UCSD-AML1 (cell line): ENCODE measurements around the gene CAVIN2.

Source experiments
- DNase-seq: peaks from one replicate; lab custom pipeline; 2025; ENCODE audit not compliant: unreplicated experiment; lab: John Stamatoyannopoulos, UW

Gene CAVIN2

DNA sequence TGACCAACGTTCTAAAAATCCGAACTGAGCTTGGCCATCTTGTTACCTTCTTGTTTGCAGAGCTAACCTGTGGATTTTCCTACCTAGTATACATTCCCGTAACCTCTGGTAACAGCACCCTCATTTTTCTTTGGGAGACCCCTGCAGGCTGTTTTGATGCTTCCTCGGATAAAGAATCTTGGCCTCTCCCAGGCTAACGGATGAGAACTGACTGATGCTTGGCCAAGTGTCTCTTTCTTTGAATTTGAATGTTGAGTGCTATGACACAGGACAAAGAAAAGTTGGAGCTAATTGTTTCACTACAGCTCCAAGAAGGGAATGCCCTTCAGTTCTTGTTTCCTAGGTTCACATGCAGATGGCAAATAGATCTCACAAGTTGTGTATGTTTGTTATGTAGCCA, 19.3 kb upstream of the CAVIN2 start:
- no peak for DNase-seq

DNA sequence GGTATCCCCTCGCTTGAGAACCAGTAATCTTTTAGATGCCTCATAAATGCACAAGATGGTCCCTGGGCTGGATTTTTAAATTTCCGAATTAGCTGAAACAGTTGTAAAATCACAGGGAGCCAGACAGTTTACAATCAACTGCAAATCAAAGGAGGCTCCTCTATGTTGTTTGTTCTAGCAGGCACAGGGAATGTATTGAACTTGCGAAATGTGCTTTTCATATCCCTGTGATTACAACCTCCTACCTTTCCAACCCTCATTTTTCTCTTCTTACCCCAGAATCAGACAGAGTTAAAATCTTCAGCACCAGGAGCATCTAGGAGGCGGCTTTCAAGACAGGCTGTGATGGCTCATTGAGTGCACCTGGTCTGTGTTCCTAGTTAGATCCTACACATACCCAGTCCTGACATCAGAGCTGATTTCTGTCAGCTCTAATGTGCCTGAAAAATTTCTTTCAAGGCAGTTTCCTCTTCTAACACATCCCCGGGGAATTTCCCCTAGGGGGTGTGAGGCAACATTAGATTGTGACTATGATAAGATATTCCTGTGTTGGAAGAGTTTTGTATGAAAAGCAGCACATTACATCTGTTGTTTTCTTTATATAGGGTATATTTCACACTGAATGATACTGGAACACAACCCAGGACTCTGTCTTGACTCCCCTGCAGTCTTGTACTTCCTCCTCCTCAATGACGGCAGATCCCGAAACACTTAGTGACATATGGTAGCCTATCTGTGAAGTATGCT, 17.9 kb upstream of the CAVIN2 start:
- no peak for DNase-seq

DNA sequence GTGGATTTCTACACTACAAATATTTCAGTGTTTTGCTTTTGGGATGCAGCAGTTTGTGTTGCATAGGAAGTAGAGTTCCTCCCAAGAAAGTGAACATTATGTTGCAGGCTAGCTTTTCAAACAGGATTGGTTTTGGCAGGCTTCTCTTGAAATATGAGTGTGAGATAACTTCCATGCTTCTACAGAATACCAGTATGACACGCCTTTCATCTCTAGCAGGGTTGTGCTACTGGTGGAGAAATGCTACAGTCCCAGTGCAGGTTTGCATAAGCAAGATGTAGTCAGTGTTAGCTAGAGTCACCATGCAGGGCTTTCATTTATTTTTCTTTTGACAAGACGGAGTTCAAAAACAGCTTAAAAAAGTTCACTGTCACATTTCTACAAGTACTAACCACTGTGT, 17.1 kb upstream of the CAVIN2 start:
- DNase-seq = no peak

DNA sequence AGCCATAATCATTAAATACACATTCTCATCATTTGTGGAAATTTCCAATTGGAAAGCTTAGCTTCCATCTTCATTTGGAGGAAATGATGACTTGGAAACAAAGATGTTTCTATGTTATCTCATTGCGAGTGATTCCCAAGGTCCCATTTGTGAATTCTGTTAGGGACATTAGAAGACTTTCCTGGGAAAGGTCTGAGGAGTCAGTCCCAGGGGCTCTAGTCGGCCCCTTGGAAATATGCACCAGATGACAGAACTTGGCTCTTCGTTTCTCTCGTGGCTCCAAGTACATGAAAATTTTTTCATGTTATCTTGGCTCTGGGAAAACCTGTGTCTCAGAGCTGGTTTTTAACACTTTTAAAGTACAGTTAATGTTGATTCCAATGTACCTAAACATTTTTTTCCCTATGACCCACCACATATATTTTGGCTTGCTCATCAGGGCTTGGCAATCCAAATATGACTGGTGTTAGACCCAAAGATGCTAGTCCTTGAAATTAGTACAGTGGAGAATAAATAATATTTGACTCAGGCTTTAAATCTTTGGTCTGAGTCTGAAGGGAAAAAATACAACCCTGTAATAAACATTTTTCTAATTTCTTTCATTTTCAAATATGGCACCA, 15.4 kb upstream of the CAVIN2 start:
- no peak for DNase-seq

DNA sequence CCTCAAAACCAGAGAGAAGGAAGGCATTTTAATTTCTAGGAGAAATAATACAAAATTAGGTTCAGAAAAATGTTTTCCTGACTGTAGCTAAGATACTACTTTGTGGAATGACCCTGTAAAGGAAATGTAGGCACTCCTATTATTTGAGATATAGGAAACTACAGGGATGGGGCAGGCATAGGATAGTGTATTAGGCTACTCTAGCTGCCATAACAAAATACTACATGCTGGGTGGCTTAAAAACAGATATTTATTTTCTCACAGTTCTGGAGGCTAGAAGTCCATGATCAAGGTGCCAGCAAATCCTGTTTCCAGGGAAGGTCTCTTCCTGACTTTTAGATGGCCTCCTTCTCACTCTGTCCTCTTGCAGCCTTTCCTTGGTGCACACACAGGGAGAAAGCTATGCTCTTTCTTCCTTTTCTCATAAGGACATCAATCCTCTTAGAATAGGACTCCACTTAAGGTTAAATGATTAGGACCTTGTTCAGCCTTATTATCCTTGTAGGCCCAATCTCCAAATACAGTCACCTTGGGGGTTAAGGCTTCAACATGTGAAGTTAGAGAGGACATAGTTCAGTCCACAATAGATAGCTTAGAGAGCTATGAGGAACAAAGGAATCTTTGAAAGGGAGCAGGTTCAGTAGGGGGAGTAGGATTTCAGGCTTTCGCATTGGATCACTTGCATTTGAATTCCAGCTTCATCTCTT, 14.0 kb upstream of the CAVIN2 start:
- DNase-seq = no peak

DNA sequence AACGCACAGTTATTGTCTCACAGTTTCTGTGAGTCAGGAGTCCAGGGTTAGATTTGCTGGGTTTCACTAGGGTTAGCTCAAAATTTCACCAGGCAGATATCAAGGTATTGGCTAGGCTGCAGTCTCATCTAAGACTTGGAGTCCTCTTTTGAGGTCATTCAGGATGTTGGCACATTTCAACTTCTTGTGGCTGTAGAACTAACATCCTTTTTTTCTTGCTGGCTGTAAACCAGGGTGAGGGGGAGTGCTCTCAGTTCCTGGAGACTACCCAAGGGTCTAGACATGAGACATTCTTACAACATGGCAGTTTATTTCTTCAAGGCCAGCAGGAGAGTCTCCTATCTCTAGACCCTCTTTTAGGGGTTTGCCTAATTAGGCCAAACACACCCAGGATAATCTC, 12.8 kb upstream of the CAVIN2 start:
- no peak for DNase-seq

DNA sequence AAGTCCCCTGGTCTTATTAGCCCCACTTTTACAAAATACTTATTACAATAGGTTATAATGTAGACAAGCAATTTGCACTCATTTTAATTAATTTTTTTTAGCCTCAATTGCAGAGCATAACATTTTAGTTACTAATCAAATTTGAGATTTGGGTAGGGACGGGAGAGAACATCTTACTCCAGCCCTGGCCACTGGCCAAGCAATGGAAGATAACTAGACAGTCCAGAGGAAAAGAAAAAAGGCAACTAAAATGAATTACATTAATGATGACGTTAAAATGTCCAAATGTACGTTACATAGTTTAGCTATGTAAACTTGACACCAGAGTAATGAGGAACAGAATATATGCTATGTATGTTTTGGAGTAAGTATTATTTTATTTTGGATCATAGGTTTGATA, 11.0 kb upstream of the CAVIN2 start:
- DNase-seq = no peak

DNA sequence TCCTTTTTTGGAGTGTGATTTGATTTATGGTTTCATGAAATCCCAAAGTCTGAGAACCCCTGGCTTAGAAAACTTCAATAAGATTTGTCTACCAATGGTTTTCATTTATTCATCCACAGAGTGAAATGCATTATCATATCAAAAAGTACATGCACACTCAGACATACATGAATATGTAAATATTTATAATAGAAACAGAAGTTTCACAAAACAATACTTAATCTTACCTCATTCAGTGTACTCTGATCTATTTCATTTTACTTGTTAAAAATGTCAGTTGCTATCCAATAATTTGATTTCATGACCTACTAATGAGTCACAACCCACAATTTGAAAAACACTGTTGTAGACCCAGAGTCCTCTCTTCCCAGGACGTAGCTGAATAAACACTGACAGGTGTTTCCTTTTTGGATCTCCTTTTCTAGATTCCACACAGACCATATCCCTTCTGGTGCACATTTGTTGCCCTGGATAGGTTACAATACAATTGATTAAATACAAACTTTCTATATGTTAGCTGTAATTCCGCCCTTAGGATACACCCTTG, 10.4 kb upstream of the CAVIN2 start:
- DNase-seq = no peak

DNA sequence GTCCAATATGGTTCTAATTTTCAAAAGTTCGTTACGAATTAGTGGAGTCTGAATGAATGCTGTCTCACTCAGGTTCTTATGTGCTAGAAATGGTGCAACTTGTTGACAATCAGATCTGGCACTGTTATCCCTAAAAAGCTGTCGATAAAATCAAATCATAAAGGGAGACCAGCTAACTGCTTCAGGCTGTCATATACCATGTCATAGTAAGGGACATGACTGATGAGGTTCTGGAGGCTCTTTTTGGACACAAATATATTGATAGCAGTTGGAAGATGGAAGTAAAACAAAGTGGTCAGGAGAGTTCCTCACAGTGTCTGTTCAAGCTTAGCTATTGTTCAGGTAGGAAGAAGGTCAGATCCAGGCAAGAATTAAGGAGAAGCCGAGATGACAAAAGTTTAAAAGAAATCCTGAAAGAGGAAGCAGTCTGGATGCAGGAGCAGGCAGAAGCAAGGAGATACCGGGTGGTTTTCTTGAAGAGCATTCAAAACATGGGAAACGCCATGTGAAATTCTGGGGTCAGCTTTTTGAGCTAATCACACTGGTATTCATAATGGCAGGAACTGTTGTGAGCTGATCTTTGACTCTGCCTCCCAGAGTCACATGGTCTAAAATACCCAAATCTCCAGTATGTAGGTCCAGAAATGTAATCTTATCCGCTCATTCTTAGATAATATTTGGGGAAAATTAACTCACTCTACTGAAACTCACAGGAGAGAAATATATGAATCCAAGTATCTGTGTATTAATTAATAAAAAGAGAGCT, 9.4 kb upstream of the CAVIN2 start:
- no peak for DNase-seq

DNA sequence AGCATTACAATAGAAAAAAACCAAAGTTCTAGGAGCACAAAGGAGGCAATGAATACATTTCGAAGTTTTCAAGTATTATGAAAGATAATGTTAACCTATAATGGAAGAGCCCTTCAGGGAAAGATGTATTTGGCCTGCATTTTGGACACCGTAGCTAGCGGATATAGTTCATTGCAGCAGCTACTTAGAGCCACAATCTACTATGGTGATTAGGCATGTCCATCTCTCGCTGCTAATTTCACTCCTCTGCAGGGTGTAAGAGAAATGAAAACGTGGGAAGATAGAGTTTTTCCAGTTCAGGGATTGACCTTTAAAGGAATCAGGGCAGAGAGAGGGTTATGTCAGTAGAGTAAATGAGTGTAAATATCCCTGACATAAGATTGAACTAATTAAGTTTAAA, 8.5 kb upstream of the CAVIN2 start:
- DNase-seq = no peak

DNA sequence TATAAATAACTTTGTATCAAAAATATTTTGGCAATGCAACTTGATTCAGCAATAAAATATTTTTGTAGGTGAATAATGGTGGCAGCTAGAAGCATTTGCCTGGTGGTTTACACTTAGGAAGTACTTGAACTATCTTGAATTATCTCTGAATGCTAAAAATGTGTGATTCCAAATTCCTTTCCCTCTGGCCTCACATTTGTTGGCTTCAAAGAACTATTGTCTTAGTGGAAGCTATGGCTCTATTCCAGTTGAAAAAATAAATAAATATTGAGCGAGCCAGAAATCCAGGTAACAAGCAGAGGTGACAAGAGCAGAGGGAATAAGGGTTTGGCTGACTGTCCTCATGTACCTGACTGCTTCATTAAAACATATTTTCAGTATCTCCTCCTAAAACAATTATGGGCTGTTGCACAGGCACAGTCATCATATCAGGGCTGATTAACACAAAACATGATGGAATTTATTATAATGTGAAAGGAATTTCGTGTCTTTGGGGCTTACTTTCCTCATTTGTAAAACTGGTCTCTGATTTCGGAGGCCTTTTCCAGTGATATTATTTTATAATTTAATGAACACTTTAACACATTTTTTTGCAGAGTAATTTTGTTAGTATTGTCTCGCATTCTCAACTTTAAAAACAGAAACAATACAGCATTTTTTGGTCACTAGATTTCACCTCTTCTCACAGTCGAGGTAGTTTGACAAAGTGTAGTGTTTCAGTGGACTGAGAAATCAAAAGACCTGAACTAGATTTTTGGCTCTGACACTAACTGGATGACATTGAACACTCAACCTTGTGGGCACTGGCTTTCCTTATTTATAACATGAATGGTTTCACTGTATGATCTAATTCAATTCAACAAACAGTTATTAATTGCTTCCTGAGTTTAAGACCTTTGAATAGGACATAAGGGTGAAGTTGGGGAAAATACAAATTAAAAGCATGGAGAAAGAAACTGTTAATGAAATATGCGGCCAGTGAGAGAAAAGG, 7.8 kb upstream of the CAVIN2 start:
- DNase-seq = no peak

DNA sequence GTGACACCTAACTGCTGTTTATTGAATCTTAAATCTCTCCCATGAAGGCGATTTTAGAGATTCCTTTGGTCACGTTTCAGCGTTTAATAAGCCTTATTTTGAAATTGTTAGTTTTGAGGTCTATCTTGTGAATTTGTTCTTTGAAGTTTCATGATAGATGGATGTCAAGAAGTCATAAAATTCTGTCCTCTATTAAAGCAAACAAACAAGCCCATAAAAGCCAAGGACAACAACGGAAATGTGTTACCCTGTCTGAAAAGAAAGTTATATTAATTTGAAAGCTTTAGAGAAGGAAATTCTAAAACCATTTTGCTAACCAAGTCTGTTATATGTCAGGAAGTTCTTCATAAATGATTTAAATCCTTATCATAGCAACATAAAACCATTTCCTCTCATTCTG, 7.0 kb upstream of the CAVIN2 start:
- no peak for DNase-seq

DNA sequence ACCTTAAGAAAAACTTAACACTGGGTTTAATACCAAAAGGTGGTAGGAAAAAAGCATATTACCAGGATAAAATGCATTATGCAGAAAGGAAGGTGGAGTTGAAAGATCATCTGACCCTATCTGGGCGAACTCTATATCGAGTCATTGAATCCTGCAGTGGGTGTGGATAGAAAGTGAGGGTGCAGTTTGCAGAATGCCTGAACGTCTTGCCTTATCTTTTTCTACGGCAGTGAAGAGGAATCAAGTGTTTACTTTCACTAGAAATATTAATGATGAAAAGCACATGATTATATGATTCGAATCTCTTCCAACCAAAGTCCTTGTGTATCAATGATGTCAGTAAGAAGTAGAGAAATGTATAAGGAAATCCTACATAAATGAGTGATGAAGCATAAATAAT, 4.3 kb upstream of the CAVIN2 start:
- no peak for DNase-seq

DNA sequence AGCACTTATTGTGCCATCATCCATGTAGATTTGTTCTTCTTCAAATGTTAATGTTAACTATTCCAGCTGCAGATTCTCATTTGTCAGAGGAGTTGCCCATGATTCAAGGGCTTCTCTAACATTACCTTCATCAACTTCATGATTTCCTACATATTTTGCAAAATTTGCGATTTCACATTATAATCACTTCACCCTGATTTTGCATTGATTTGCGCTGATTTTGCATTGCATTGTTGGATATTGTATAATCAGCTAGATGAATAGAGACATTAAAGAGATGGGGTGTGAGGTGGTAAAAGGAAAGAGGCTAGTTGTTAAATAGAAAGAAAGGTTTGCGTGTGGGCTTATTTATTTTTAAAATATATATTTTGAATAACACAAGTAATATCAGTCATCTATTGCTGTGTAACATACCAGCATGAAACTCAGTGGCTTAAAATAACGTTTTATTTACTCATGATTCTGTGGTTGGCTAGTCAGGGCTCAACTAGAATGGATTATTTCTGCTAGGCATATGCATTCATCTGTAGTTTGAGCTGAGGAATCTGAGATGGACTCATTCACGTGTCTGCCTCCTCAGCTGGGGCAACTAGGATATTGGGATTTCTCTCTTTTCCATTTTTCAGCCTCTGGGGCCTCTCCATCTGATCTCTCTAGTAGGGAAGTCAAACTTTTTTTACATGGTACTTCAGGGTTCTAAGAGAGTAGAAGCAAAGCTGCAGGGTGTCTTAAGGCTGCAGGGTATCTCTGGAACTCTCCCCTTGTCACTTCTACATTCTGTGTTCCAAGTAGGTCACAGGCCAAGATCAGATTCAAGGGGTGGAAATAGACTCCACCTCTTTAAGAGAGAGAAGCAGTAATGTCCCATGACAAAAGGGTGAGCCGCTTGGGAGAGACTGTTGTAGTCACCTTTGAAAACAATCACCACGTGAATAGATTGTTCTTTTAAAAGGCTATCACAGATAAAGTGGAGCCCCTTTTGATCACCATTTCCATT, 2.2 kb upstream of the CAVIN2 start:
- DNase-seq = no peak

DNA sequence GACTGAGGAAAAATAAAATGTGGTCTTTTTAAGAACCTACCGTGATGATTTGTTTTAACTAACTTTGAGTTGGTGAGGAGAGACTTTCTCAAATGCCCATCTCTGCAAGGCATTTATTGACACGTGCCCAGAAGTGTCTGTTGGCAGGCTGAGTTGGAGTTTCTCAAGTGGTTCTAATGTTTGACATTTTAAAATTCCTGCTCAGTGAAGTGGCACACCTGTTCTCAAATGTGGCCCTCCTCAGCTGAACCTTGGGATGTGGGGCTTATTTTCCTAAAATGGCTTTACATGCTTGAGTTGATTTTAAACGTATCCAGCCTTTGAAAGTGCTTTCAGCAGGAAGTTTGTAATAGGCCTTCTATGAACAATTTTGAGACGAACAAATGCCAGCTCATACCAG, 876 bp upstream of the CAVIN2 start:
- DNase-seq = no peak

DNA sequence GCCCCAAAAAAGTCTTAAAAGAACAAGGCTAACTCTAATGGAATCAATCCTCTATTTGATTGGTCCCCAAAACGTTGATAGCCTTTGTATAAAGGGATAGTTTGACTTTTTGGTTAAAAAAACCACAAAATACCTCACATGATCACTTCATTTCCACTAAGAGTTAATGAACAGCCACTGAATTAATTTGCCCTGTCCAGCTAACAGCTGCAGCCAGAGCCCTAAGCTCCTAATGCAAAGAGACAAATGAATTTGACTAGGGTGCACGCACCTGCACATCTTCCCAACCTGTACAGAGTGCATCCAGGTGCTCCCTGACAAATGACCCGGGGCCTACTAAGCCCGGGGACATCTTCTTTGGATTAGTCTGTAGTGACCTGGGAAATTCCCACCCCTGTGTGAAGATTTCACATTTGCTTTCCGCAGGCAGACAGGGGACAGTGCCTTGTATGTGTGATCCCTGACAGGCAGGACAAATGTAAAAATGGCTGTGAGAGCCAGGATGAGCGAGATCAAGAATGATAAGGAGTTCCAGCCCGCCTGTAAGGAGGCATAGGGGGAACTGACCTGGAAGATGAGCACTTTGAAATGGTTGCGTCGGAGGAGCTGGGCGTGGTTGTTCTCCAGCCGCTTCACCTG, 893 bp downstream of the CAVIN2 start:
- DNase-seq = no peak

DNA sequence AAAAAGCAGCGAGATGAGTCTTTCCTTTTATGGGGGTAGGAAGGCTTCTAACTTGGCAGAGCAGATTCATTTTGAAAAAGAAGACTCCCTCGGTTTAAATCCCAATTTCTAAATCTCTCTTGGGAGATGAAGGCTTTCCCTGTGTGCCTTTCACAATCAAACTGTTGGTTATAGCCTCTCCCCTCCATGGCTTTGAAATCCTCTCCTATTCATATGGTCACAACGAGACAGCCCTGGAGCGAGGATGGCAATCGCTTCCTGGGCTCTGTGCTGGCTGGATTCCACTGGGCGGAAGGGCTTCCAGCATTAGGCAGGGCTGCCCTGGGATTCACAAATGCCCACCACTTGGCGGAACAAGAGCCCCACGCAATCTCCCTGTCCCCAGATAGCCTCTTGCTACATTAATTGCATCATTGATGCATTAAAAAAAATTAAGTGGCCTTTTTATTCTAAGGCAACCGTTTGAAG, 1.6 kb downstream of the CAVIN2 start:
- DNase-seq = peak; percentile 32

DNA sequence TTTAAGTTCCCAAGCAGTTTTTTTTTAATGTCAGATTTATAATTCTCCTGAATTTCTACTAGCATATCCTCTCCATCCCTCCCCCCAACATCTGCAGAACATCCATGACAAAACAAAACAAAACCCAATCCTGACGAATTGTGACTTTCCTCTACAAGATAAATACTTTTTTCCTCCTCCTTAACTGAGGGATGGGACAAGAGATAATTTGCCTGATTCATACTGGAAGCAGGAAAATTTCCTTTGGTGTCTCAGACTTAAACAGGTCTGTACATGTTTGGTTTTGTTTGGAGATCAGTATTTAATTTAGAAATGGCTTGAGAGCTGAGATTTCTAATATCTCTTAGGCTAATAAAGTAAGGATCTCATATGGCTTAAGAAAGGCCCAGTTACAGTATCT, 2.2 kb downstream of the CAVIN2 start:
- DNase-seq = no peak
